HCT116 (cell line): ENCODE results near the gene CCL18. TPM values are rescaled to one million over a fixed set of nuclear protein-coding genes. Genes with fewer than 3 reads are reported as not detected.

Source experiments
- ATAC-seq: fragments of 200-7000 bp; cut with Tn5 transposase; 2 replicates; pipeline ENCODE4 v1.9.1; 2020; ENCODE audit warnings: mild to moderate bottlenecking, moderate library complexity
- BruUV-seq: library from RNA; stranded (reverse); fragments of 400-500 nt; replicated peaks from 2 replicates; lab custom pipeline; 2021; lab: Mats Ljungman, UMichigan
- CTCF ChIA-PET: fragments of 300-600 bp; sonication (Branson Sonifier 250); formaldehyde crosslinking; loops from one replicate; lab custom pipeline; 2021; ENCODE audit warnings: antibody characterized with exemption; lab: Charles Lee
- POLR2A ChIA-PET: fragments of 300-600, 350-600 bp; sonication (Branson Sonifier 250); formaldehyde crosslinking; loops from one replicate; lab custom pipeline; 2021; ENCODE audit warnings: antibody characterized with exemption; lab: Charles Lee
- RAD21 ChIA-PET, 2 experiments: fragments of 300-600 bp; sonication (Branson Sonifier 250); formaldehyde crosslinking; loops; one replicate each; lab custom pipeline; 2023; ENCODE audit warnings: low total read pairs in 2 of 2; ENCODE audit not compliant: uncharacterized antibody in 2 of 2, unreplicated experiment in 2 of 2, low non-redundant PET in 1 of 2; lab: Charles Lee
- DNase-seq: peaks from one replicate; pipeline ENCODE4 v3.0.0-alpha.2; 2010; ENCODE audit warnings: low read depth, low spot score
- H2AFZ ChIP-seq: fragments of 200-600 bp; shearing (Covaris generic), sonication (generic); 2 replicates; pipeline ENCODE4 v1.6.1; 2017; ENCODE audit warnings: low read depth, mixed run types, mixed read lengths, antibody characterized with exemption, low read length; ENCODE audit not compliant: poor library complexity, severe bottlenecking
- H3K27ac ChIP-seq: 2 replicates; pipeline ENCODE4 v1.5.1; 2012; ENCODE audit warnings: low read depth, low read length
- H3K27me3 ChIP-seq: fragments of 200-600 bp; sonication (generic); 2 replicates; pipeline ENCODE4 v1.6.1; 2016; ENCODE audit warnings: mixed run types, low read length, mixed read lengths; ENCODE audit not compliant: insufficient read depth
- H3K36me3 ChIP-seq, 2 experiments: fragments of 200-500 bp in 1 of 2; fragments of 200-600 bp in 1 of 2; sonication (Bioruptor generic) in 1 of 2; sonication (generic) in 1 of 2; 2 replicates each; pipeline versions ENCODE4 v1.5.1 to v1.6.1; 2014 to 2016; ENCODE audit warnings: low read length in 2 of 2, inconsistent platforms in 1 of 2, mixed read lengths in 1 of 2, mixed run types in 1 of 2; ENCODE audit not compliant: insufficient read depth in 2 of 2, control insufficient read depth in 1 of 2
- H3K4me1 ChIP-seq, 2 experiments: fragments of 200-600 bp in 1 of 2; sonication (generic) in 1 of 2; 2 replicates each; pipeline versions ENCODE4 v1.5.1 to v1.6.1; 2012 to 2017; ENCODE audit warnings: low read length in 2 of 2, inconsistent platforms in 1 of 2, mild to moderate bottlenecking in 1 of 2, mixed read lengths in 1 of 2, mixed run types in 1 of 2, moderate library complexity in 1 of 2; ENCODE audit not compliant: insufficient read depth in 2 of 2, control insufficient read depth in 1 of 2
- H3K4me2 ChIP-seq: fragments of 200-600 bp; sonication (generic); 2 replicates; pipeline ENCODE4 v1.6.1; 2017; ENCODE audit warnings: mixed run types, low read length, mixed read lengths
- H3K4me3 ChIP-seq, 2 experiments: fragments of 200-600 bp in 1 of 2; sonication (generic) in 1 of 2; replicated peaks in 1 of 2; 2 replicates each; pipeline ENCODE4 v1.5.1; 2011 to 2016; ENCODE audit warnings: low read length in 2 of 2, control low read depth in 1 of 2, low read depth in 1 of 2, mild to moderate bottlenecking in 1 of 2, mixed read lengths in 1 of 2, mixed run types in 1 of 2
- H3K79me2 ChIP-seq: fragments of 200-600 bp; sonication (generic); 2 replicates; pipeline ENCODE4 v1.6.1; 2017; ENCODE audit warnings: mild to moderate bottlenecking, mixed run types, low read length, moderate library complexity, mixed read lengths; ENCODE audit not compliant: insufficient read depth
- H3K9ac ChIP-seq: fragments of 200-600 bp; sonication (generic); 2 replicates; pipeline ENCODE4 v1.6.1; 2016; ENCODE audit warnings: low read length, mixed read lengths
- H3K9me2 ChIP-seq: fragments of 200-600 bp; sonication (generic), shearing (Covaris generic); 2 replicates; pipeline ENCODE4 v1.6.1; 2017; ENCODE audit warnings: mixed run types, mild to moderate bottlenecking, moderate library complexity; ENCODE audit not compliant: insufficient read depth
- H3K9me3 ChIP-seq, 2 experiments: fragments of 200-500 bp in 1 of 2; fragments of 200-600 bp in 1 of 2; sonication (Bioruptor generic) in 1 of 2; sonication (generic) in 1 of 2; 2 replicates each; pipeline ENCODE4 v1.6.1; 2014 to 2017; ENCODE audit warnings: low read length in 2 of 2, mixed read lengths in 2 of 2, inconsistent platforms in 1 of 2, low read depth in 1 of 2, mild to moderate bottlenecking in 1 of 2, mixed run types in 1 of 2, moderate library complexity in 1 of 2; ENCODE audit not compliant: control insufficient read depth in 1 of 2, insufficient read depth in 1 of 2
- H4K20me1 ChIP-seq: fragments of 200-600 bp; sonication (generic), shearing (Covaris generic); 2 replicates; pipeline ENCODE4 v1.6.1; 2017; ENCODE audit warnings: mixed run types, mild to moderate bottlenecking, moderate library complexity; ENCODE audit not compliant: insufficient read depth
- CBX3 ChIP-seq: IDR thresholded peaks from 2 replicates; pipeline ENCODE4 v1.6.1; 2012; ENCODE audit warnings: low read depth
- CEBPB ChIP-seq: IDR thresholded peaks from 2 replicates; pipeline ENCODE4 v1.6.1; 2012; ENCODE audit warnings: low read depth
- ELF1 ChIP-seq: IDR thresholded peaks from 2 replicates; pipeline ENCODE4 v1.6.1; 2012; ENCODE audit warnings: low read depth, borderline replicate concordance
- EZH2phosphoT487 ChIP-seq: fragments of 200-600 bp; IDR thresholded peaks from 2 replicates; pipeline ENCODE4 v1.6.1; 2018; ENCODE audit warnings: antibody characterized with exemption, borderline replicate concordance
- FOSL1 ChIP-seq: IDR thresholded peaks from 2 replicates; pipeline ENCODE4 v1.6.1; 2012; ENCODE audit warnings: low read depth
- MAX ChIP-seq: IDR thresholded peaks from 2 replicates; pipeline ENCODE4 v1.6.1; 2012
- POLR2A ChIP-seq: IDR thresholded peaks from 2 replicates; pipeline ENCODE4 v1.7.0; 2011; ENCODE audit warnings: borderline replicate concordance; ENCODE audit not compliant: insufficient read depth, insufficient read length; ENCODE audit errors: extremely low read depth
- POLR2AphosphoS5 ChIP-seq: IDR thresholded peaks from 2 replicates; pipeline ENCODE4 v1.6.1; 2011; ENCODE audit warnings: mild to moderate bottlenecking, low read depth, low read length, moderate library complexity
- RAD21 ChIP-seq: IDR thresholded peaks from 2 replicates; pipeline ENCODE4 v1.6.1; 2012; ENCODE audit warnings: low read depth, mild to moderate bottlenecking
- SRF ChIP-seq: IDR thresholded peaks from 2 replicates; pipeline ENCODE4 v1.6.1; 2012; ENCODE audit warnings: low read depth
- TCF7L2 ChIP-seq: IDR thresholded peaks from 2 replicates; pipeline ENCODE4 v1.7.0; 2011; ENCODE audit warnings: borderline replicate concordance, inconsistent platforms; ENCODE audit not compliant: insufficient read depth, insufficient read length; ENCODE audit errors: extremely low read depth
- ZFX ChIP-seq: fragments of 450-650 bp; IDR thresholded peaks from 2 replicates; pipeline ENCODE4 v1.6.1; 2017
- intact Hi-C: fragments of 100-400 bp; cut with micrococcal nuclease; formaldehyde crosslinking; loops from 2 replicates; pipeline ENCODE4 v1.10.0; 2022
- total RNA-seq: library from RNA; stranded (reverse); gene quantifications from one replicate; pipeline ENCODE4 v1.2.1, GENCODE V29; 2021; ENCODE audit not compliant: unreplicated experiment
- TF ChIP-seq, protein P1 (sequence below): IDR thresholded peaks from 2 replicates; pipeline ENCODE4 v1.6.1; 2012

CCL18 gene
- total RNA-seq, 1 experiment from 2014 or later = not detected

- Histone ChIP-seq H3K9ac (no peak overlapping the region), H3K27ac (no peak overlapping the region)
- DNase-seq = no peak
- no peak for ATAC-seq
- intact Hi-C loops = no loop called here
- TF ChIP-seq, protein P1, sequence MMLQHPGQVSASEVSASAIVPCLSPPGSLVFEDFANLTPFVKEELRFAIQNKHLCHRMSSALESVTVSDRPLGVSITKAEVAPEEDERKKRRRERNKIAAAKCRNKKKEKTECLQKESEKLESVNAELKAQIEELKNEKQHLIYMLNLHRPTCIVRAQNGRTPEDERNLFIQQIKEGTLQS = no peak
- TF ChIP-seq CBX3 (no peak), EZH2phosphoT487 (no peak)
- TF ChIP-seq, all 23 proteins: peak for 0
- Histone ChIP-seq H3K9me3 (no peaks in the 10 kb centered on the region), H3K4me2 (no peak overlapping the region), H3K79me2 (no peaks in the 10 kb centered on the region), H4K20me1 (no peaks in the 10 kb centered on the region), H3K4me1 (no peaks in the 10 kb centered on the region), H3K4me3 (no peak overlapping the region), H3K9me2 (no peaks in the 10 kb centered on the region), H3K36me3 (no peaks in the 10 kb centered on the region), H2AFZ (no peak overlapping the region), H3K27me3 (peaks cover 23% of the 10 kb centered on the region)
- ChIA-PET CTCF (no interaction called here), RAD21 (no interaction called here), POLR2A (no interaction called here)
- BruUV-seq = no TSS peak
Observed at GRCh38 chr17:36016555-36016954, 47.5 kb upstream of the CCL18 start.

- CTCF ChIA-PET = no interaction called here
- H3K27ac ChIP-seq = no peak within 1 kb of the TSS
Observed at GRCh38 chr17:36017799-36018198, 46.3 kb upstream of the CCL18 start, which contains the start of gene CCL23. Gene CCL23, minus strand, starts transcription at chr17:36017972. Its CDS starts 75 bp downstream, at chr17:36017897.

More at GRCh38 chr17:36017799-36018198, 46.3 kb upstream of the CCL18 start, which contains the start of gene CCL23:
- POLR2A ChIA-PET = no interaction called here
- Histone ChIP-seq H3K9me2 (no peaks in the 10 kb centered on the region), H3K9ac (no peak within 1 kb of the TSS), H4K20me1 (no peaks in the 10 kb centered on the region), H3K79me2 (no peaks in the 10 kb centered on the region), H3K9me3 (no peaks in the 10 kb centered on the region), H3K4me1 (no peaks in the 10 kb centered on the region), H3K4me2 (no peak within 1 kb of the TSS), H3K4me3 (no peak within 1 kb of the TSS), H3K36me3 (no peaks in the 10 kb centered on the region), H3K27me3 (peaks cover 21% of the 10 kb centered on the region), H2AFZ (no peak within 1 kb of the TSS)
- TF ChIP-seq FOSL1 (no peak), CBX3 (no peak), ELF1 (no peak), TCF7L2 (no peak), ZFX (no peak), SRF (no peak), POLR2A (no peak), CEBPB (no peak), POLR2AphosphoS5 (no peak), RAD21 (no peak), MAX (no peak)
- BruUV-seq = no TSS peak
- RAD21 ChIA-PET = no interaction called here
- intact Hi-C loops = no loop called here
- no peak for ATAC-seq
- no peak for DNase-seq
